ENCODE results near the gene PHAX.

GRCh38 chr5:126658561-126658960 lies 57.8 kb downstream of the PHAX start:
- TF ChIP-seq EZH2 (IDR thresholded peaks at IDR 0.05; ENCODE audit: borderline replicate concordance, low read length) (no peak), CTCF (conservative IDR thresholded peaks at IDR 0.05 in 1 of 2, IDR thresholded peaks at IDR 0.05 in 1 of 2; ENCODE audit: extremely low read depth in 1 of 2, insufficient read depth in 1 of 2, low read depth in 1 of 2, low read length in 2 of 2) (no peak)
